ENCODE data around the gene ANKRA2.
A peak's percentile ranks its signal among the peaks of the same experiment; 100 is the strongest.

Gene ANKRA2

DNA sequence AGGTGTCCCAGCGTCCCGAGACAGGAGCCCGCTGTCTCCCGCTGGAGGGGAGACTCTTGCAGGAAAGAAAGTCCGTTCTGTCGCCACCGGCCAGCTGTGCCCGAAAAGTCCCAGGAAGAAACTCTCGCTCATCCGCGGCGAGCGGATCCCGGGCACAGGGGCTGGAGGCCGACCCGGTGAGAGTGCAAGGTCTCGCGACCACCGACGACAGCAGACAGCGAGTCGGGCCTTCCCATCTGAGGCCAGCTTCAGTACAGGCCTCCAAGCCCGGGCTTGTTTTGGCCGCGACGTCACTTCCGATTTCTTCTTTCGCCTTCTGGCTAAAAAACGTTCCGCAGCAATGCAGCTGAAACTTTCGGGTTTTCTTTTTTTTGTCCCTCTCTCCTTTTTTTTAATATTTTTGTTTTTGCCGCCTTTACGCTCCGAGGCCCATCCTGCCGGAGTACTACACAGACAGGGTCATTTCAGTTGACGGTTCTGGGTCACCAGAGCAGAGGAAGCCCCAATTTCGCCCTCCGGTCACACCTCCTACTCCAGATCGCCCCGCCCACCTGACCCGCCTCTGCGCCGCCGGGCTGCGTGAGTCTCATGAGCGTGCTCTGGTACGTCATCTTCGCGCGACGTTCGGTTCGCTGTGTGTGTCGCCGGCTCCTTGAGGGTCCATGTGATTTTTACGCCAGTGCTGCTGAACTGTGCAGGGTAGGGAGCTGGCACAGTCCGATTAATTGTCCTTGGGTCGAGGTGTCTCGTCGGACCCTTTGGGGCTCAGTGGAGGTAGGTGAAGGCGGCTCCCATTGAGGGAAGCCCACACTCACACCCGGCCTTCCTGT lies at the start of gene ANKRA2, which contains the start of gene UTP15:
Gene ANKRA2, minus strand, starts transcription at position 501 of the 830 bp plus-strand sequence. CDS start 2,758 bp downstream, outside the sequence.
Gene UTP15, plus strand, starts transcription at position 605 of the 830 bp plus-strand sequence. CDS start 1,602 bp downstream, outside the sequence.
- peak; percentile 97 for DNase-seq (ENCODE audit: low read depth)

DNA sequence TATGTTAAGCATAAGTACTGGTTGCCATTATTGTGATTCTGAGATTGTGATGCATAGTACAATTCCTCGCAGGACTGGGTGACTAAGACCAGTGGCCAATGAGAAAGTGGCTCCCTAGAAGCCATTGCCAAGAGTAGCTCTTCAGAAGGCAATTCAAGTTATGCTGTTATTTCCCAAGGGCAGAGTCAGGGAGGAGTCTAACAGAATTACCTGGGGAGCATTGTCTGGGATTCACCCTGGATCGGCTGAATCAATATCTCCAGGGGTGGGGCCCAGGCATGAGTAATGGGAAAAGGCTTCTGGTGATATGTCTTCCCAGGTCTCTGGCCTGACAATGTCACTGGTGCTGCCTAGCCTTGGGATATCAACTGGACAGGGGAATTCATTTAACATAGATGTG lies 49.6 kb upstream of the ANKRA2 start:
- no peak for DNase-seq (ENCODE audit: low read depth)

DNA sequence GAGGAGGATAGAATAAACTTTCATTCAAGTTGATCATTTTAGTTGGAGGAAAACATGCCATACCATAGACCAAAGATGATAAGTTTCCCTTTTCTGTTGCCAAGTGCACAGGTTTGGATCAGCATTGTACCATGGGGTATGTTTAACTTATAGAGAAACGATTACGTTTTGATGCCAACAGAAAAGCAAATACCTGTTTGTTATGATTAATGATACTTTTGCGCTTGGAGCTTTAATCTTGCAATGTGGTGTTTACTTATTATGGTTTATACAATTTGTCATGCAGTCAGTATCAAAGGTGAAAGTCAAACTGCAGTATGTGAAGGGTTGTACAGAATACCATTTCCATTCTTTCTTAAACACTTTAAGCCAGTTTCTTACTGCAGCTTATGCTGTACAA lies 47.4 kb upstream of the ANKRA2 start:
- no peak for DNase-seq (ENCODE audit: low read depth)

GRCh38 chr5:73607228-73607627 lies 41.8 kb upstream of the ANKRA2 start:
- no peak for DNase-seq (ENCODE audit: low read depth)

GRCh38 chr5:73606206-73606753 lies 40.8 kb upstream of the ANKRA2 start:
- DNase-seq (ENCODE audit: low read depth): peak; percentile 22

GRCh38 chr5:73605223-73606087 lies 40.0 kb upstream of the ANKRA2 start:
- DNase-seq (ENCODE audit: low read depth): peak; percentile 54

DNA sequence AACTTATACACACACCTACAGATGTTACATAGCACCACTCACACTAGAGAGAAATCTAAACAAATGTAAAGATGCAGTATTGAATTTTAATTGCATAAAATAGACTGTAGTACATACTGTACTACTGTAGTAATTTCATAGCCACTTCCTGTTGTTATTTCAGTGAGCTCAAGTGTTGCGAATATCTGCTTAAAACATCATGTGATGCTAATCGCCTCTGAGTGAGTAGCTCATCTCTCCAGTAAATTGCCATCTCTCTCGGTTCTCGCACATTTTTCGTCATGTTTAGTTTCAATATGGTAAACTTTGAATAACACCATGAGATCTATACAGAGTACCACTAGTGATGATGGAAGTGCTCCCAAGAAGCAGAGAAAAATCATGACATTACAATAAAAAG lies 38.6 kb upstream of the ANKRA2 start:
- DNase-seq (ENCODE audit: low read depth): no peak

- DNase-seq (ENCODE audit: low read depth): no peak
Measured at GRCh38 chr5:73599380-73599779, 33.9 kb upstream of the ANKRA2 start.

DNA sequence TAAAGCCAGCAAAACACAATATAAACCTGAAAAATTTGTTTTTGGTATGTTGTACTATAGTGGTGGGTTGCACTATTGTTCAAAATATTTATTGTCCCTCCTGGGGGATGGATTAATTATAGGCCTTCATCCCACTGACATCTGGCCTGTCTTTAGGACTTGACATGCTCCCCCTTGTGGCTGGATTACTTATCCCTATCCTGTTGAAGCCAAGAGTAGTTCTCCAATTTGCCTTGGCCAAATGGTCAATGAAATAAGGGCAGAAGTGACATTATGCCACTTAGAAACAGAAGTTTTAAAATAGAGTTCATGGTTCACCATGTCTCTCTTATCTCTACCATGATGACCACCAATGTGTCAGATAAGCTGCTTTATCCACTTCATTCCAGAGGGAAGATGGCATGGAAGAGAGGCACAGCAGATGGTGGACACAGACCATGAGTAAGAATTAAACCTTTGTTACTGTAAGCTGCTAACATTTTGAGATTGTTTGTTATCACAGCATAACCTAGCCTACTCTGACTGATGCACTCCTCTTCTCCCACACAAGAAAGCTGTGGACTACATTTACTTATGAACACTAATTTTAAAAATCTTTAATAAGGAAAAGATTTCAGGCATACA lies 31.4 kb upstream of the ANKRA2 start:
- DNase-seq (ENCODE audit: low read depth): peak; percentile 38

DNA sequence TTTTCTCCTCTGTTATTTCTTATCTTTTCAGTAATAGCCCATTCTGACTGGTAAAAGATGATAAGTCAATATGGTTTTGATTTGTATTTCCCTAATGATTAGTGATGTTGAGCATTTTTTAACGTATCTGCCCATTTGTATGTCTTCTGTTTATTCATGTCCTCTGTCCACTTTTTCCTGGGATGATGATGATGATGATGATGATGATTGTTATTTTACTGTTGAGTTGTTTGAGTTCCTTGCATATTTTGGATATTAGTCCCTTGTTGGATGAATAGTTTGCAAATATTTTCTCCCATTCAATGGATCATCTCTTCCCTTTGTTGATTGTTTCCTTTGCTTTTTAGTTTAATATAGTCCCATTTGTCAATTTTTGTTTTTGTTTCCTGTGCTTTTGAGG lies 27.1 kb upstream of the ANKRA2 start:
- peak; percentile 75 for DNase-seq (ENCODE audit: low read depth)

- DNase-seq (ENCODE audit: low read depth): peak; percentile 62
Measured at GRCh38 chr5:73591698-73592501, 26.5 kb upstream of the ANKRA2 start.

DNA sequence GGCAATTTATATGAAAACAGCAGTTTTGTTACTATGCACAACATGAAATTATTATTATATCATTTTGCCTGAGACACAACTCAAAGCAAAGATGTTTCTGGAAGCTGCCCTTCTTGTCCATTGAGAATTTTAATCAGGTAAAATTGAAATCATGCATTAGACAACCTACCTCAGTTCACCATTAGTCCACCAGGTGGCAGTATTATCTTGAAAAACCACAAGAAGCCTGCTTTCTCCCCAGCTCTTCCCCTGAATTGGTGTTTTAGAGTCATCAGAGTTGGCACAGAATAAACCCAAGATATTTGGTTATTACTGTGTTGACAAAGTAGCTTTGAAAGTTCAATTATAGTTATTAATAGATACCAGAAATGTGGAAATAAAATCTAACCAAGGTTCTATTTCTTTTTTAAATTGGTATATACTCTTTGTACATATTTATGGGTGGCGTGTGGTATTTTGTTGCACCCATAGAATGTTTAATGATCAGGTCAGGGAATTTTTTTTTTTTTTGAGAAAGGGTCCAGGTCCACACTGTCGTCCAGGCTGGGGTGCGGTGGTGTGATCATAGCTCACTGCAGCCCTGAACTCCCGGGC lies 25.8 kb upstream of the ANKRA2 start:
- peak; percentile 80 for DNase-seq (ENCODE audit: low read depth)

- no peak for DNase-seq (ENCODE audit: low read depth)
Measured at GRCh38 chr5:73587923-73588322, 22.5 kb upstream of the ANKRA2 start.

DNA sequence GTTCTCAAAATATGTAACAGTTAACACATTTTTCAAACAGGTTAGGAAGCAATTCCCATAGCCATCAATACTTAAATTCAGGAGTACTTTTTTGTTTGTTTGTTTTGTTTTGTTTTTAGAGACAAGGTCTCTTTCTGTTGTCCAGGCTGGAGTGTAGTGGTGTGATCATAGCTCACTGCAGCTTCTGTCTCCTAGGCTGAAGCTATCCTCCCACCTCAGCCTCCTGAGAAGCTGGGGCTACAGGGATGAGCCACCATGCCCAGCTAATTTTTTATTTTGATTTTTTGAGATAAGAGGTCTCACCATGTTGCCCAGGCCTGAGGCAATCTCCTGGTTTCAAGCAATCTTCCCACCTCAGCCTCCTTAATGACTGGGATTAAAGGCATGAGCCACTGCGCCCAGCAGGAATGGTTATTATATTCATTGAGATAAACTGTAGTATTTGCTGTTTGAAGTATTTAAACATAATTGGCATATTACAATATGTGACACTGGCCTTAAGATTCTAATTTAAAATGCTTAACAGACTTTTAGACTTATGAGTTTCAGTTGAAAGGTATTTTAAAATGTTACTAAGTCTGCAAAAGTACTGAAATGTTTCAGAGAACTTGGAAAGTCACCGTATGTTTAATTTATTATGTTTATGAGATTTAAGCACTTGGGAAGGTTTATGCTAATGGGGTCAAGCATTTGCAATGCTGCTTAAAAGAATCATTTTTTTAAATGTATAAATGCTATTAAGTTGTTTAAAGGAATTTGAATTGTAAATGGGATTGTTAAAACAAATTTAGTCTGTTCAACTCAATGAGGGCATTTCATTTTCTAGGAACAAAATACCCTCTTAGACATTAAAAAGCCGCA lies 17.1 kb upstream of the ANKRA2 start:
- DNase-seq (ENCODE audit: low read depth): no peak

GRCh38 chr5:73565969-73566547 lies 619 bp upstream of the ANKRA2 start:
- DNase-seq (ENCODE audit: low read depth): no peak

GRCh38 chr5:73564675-73565074 lies 764 bp downstream of the ANKRA2 start:
- peak; percentile 21 for DNase-seq (ENCODE audit: low read depth)

- DNase-seq (ENCODE audit: low read depth): peak; percentile 14
Measured at GRCh38 chr5:73564018-73564417, 1.4 kb downstream of the ANKRA2 start.

DNA sequence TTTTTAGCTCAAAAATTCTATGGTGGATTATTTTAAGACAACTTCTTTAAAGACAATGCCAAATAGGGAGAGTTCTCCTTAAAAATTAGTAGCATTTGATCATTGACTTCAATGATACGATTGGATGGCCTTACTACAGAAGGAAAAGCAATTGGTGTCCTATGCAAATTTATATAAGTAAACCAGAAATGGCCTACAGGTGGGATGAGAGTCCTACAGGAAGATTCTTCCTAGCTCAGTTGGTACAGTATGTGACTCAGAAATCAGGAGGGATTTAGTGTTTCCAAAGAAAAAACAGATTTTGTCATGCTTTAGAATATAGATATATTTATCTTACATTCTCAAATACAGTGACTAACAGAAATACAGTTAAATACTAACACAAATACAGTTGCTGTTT lies 6.5 kb downstream of the ANKRA2 start:
- no peak for DNase-seq (ENCODE audit: low read depth)

DNA sequence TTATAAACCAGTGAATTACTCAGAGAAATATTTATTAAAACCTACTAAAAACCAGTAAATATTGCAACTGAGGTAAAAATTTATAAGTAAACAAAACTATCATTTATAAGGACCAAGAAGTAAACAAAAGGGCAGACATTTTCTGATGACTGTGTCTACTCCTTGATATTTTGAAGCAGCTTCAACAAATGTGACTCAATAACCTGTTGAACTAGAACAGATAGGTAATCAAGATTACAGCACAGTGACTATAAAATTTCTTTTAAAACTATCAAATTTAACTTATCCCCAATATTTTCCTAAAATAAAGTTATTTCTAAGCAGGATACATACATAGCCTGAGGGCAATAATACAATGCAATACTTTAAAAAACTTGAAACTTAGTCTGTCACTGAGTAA lies 12.8 kb downstream of the ANKRA2 start:
- DNase-seq (ENCODE audit: low read depth): no peak

DNA sequence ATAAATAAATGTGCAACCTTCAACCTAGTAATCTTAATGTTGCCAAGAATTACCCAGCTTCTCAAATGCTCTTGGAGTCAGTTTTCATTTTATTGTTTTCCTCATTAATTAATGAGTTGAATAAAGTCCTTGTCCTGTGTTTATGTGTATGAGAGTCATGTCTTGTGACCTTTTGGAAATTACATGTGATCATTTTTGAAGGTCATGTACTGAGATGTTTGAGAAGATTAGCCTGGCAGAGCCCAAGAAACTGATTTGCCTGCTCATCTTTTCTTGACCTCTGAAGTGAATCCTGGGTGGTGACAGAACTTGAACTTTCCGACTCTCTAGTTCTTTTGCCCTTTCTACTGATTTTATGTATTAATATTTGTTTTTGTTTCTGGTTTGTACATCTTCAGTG lies 15.4 kb downstream of the ANKRA2 start:
- no peak for DNase-seq (ENCODE audit: low read depth)

Data from EH (cell line).